ENCODE results near the gene ZNF22.
A peak's percentile ranks its signal among the peaks of the same experiment; 100 is the strongest.

Gene ZNF22

DNA sequence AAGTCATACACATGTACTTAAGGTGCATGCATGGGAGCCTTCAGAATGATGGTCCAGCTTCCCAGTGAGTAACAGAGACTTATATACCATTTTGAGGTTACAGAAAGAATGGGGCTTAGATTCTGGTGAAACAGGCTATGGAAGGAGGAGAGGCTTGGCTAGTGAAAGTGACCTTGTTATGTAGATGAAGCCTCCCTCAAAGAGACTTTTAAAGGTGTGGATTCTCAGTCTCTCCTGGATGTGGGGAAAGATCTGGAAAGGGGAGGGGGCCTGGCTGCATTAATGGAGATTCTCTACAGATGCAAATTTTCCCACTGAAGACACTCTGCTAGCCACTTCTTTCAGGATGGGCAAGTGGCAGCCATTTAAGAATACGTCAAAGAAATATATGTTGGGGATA lies 35.6 kb upstream of the ZNF22 start:
- no peak for DNase-seq (ENCODE audit: low read depth)

- DNase-seq (ENCODE audit: low read depth) = no peak
Observed at GRCh38 chr10:44965651-44966097, 35.0 kb upstream of the ZNF22 start.

DNA sequence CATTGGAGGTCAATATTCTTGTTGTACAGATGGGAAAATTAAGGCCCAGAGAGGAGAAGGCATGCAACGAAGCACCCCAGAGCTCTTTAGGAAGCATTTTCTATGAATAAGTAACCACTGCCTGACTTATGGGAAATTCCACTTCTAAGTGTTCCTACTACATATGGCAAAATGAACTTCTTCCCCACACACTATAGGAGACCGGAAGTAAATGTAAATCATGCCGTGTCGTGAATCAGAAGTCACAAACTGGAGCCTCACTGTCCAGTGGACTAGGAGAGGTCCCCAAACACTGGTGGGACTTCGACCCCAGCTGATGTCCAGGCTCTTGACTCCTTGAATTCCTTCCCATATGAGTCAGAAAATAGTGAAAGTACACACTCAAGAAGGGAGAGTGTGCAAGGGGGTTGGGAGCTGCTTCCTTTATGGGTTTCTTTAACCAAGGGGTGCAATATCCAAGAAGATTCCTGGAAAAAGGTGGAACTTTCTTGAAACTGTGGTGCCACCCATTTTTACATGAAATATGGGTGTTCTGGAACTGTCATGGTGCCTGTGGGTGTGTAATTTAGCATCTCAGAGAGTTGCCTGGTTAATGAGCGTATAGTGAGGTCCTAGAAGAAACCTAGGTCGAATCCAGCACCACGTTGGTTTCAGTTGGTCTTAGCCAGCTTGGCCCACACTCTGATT lies 34.5 kb upstream of the ZNF22 start:
- DNase-seq (ENCODE audit: low read depth) = no peak

DNA sequence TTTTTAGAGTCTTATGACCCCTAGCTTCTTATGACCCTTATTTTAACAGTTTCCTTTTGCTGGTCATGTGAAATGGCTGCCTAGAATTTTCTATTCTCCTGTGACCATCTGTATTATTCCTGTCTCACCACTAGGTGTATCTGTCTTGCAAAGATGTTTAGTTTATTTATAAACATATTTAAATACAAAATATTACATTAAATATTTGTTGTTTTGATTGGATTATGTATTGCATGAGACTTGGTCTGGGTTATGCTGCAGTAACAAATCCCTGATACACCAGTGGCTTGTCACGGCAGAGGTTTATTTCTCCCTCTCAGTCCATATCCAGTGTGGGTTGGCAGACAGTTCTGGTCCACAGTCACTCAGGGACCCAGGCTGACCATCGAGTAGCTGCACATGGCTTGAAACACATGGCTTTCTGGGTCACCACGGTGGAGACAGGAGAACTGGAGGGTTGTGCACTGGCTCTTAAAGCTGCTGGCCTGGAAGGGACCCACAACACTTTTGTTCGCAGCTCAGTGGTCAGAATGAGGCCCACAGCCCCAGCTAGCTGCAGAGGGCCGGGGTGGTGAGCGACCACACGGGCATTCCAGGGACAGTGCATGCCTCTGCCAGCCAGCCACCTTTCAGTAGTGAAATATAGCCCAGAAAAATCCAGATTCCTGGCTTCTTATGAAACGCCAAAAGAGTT lies 33.8 kb upstream of the ZNF22 start:
- no peak for DNase-seq (ENCODE audit: low read depth)

DNA sequence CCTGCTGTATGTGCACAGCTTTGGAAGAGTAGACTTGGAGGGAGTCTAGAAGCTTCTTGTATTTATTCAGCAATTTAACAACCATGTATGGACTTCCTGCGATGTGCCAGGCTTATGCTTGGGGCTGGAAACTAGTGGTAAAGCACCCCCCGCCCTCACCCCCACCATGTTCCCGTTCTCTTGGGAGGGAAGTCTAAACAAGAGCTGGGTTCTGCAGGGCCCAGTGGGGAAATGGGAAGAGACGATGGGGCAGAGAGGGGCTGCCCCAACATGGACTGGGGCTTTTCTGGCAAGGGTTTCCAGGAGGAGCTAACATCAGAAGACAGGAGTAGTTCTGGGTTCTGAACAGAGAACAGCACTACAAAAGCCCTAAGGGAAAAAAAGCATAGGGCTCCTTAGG lies 33.1 kb upstream of the ZNF22 start:
- no peak for DNase-seq (ENCODE audit: low read depth)

GRCh38 chr10:44968091-44968490 lies 32.6 kb upstream of the ZNF22 start:
- DNase-seq (ENCODE audit: low read depth) = no peak

DNA sequence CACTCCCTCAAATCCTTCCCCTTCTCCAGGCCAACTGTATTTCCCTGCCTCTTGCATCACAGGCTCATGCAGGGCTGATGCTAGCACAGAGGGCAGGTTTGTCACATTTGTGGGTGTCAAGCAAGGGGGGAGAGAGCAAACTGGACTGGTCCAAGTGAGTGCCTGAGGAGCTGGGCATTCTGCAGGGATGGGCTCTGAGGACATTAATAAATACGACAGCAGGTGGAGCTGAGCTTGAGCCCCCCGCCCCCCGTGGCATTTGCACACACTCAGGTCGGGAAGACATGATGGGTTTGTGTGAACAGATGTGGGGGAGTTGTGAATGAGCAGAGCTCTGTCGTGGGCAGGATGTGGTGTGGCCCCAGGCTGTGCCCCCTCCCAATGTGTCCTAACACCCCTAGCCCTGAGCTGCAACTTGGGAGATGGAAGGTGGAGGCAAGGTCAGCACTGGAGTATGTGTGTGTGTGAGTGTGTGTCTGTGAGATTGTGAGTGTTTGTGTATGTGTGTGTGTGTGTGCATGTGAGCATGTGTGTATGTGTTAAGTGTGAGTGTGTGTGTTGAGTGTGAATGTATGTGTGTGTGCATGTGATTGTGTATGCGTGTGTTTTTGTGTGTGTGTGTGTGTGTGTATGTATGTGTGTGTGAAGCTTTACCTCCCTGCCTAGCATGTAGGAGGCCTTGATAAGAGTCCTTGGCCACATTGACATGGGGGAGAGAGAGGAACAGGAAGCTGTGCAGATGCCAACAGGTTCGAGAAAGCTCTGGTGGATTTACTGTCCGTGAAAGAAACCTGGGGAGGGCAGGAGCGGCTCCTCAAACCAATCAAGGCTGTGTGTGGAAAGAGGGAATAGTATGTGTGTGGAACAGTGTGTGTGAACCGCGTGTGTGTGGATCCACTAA lies 32.0 kb upstream of the ZNF22 start:
- no peak for DNase-seq (ENCODE audit: low read depth)

- DNase-seq (ENCODE audit: low read depth) = no peak
Observed at GRCh38 chr10:44969854-44970253, 30.9 kb upstream of the ZNF22 start.

DNA sequence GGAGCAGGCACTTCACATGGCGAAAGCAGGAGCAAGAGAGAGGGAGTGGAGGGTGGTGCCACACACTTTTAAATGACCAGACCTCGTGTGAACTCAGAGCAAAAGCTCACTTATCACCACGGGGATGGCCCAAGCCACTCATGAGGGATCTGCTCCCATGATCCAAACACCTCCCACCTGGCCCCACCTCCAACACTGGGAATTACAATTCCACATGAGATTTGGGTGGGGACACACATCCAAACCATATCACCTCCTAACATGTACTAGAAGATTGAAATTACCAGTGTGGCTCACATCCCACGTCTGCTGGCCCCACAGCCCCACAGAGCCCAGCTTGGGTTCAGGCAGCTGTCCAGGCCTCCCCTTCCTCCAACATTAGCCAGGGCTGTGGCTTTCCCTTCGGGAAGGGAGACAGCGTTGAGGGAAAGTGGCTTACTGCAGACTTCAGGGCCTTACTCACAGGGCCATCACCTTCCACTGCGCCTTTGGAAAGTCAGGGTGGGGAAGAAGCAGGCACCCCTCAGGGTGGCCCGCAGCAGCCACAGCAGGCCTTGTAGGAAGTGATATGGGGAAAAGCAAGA lies 29.8 kb upstream of the ZNF22 start:
- DNase-seq (ENCODE audit: low read depth) = no peak

DNA sequence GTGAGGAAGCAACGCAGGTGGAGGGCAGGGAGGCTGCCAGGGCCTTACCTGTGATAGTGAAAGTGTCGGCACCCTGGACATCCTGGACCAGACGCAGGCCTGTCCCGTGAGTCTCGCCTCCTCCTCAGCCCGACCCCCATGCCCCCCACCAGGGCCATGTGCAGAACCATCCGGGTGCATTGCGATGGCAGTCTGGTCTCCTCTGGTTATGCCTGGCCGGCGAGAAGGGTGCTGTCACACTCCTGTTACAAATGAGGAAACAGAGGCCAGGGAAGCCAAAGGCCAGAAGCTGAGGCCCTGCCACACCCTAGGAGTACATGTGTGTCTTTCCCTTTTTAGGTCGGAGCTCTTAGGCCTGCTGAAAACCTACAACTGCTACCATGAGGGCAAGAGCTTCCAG lies 29.3 kb upstream of the ZNF22 start:
- no peak for DNase-seq (ENCODE audit: low read depth)

DNA sequence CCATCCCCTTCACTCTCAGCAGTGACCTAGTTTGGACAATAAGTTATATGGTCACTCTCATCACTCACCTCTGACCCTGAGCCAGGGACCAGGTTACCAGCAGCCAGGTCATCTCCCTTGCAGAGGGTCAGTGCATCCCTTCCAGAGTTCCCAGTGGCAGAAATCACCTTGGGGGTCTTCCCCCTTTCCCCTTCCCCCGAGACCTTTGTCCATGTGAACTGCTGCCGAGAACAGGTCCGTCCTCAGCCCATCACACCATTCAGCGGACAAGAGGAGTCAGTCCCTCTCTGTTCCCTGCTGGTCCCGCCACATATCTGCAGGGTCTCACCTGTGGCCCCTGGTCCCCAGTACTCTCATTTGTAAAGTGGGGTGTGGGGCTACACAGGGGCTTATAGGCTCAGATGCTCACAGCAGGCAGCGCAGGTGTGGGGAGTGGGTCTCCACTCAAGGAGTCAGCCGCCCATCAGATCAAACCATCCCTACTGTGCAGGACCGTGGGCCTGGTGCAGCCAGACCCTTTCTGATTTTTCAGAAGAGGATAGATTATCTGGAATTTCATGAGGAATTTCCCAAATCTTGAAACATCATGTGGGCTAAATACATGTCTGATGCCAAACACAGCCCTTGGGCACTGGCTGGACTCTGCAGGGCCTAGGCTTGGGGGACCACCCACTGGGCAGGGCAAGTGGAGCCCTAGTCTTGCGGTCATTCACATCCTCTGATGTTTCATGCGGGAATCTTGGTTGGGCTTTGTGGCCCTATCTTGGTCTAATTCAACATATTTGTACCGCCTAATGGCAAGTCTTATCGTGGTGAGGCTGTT lies 28.6 kb upstream of the ZNF22 start:
- no peak for DNase-seq (ENCODE audit: low read depth)

DNA sequence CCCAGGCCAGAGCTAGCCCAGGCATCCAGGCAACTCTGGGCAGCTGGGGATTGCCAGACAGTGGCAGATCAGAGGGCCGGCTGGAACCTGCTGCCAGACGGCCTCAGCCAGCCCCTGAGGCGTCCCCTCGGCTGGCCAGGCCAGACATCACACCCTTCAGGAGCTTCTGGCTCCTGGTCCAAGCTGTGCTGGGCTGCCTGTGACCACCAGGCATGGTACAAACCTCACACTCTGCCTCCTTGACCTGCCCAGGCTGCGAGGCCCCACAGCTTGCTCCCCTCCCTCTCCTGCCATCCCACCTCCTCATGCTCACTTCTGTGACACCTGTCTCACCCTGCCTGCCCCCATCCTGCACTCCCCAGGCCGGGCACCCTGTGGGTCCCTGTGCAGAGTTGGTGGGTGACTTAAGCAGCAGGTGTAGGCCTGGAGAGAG lies 27.8 kb upstream of the ZNF22 start:
- DNase-seq (ENCODE audit: low read depth) = no peak

GRCh38 chr10:44973323-44974081 lies 27.2 kb upstream of the ZNF22 start:
- no peak for DNase-seq (ENCODE audit: low read depth)

DNA sequence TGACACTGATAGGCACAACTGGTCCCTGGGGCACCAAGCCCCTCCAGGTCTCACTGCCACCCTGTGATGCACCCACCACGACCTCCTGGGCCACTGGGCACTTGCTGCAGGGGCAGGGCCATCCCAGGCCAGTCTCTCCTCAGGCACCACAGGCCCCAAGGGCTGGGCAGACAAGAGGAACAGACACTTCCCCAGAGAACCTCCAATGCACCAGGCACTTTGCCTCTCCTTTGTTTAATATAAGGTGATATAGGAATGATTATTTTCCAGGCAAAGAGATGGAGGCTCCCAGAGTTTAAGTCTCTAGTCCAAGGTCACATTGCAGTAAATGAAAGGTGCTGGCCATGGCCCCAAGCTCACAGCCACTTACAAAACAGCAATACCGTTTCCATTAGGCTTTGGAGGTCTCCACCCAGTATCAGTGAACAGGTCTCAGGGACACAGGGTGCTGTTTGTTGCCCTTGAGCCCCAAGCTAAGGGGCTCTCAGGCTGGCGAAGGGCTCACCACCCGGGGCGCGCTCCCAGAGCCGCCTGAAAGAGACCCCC lies 26.6 kb upstream of the ZNF22 start:
- DNase-seq (ENCODE audit: low read depth) = no peak

GRCh38 chr10:44974628-44975430 lies 25.9 kb upstream of the ZNF22 start:
- peak; percentile 34 for DNase-seq (ENCODE audit: low read depth)

DNA sequence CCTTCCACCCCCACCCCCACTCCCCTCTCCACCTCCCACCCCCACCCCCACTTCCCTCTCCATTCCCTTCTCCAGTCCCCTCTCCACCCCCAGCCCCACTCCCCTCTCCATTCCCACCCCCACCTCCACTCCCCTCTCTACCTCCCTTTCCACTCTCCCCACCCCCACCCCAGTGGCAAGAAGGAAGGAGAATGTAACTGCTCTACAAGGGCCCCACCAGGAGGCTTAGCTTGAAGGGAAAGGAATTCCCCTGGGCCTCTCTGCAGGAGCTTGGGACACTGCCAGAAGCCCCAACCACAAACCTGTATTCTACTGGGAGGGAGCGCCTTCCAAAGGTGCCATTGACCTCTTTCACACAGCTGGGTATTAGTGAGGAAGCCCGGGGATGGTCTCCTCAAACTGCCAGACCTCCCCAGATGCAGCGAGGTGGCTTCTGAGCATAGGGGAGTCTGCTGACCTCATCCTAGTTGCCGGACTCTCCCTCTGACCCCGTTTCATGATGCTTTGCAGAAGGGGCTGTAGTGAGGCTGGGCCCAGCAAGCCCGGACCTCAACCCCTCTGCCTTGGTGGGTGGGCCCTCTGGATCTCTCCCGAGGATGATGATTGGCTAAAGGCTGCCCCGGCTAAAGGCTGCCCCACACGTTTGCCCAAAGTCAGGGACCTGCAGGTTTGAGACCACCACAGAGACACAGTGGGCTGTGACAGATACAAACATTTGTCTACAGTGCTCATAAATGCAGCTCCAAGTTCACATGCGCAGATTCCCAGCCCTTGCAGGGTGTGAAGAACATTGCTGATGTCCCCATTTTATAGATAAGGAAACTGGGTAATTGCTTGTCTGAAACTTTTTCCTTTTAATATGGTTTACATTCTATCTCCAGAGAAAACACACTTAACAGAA lies 25.0 kb upstream of the ZNF22 start:
- no peak for DNase-seq (ENCODE audit: low read depth)

- no peak for DNase-seq (ENCODE audit: low read depth)
Observed at GRCh38 chr10:44976352-44977198, 24.1 kb upstream of the ZNF22 start.
